ENCODE data around the gene ACBD7. TPM values are rescaled to one million over a fixed set of nuclear protein-coding genes. Genes with fewer than 3 reads are reported as not detected.

ACBD7 gene
- total RNA-seq, 3 donors from 2014 or later (not counting 1 experiment from before 2014, with no cell fraction given), result 0.48 to 1.8 TPM; not detected in 1

DNA sequence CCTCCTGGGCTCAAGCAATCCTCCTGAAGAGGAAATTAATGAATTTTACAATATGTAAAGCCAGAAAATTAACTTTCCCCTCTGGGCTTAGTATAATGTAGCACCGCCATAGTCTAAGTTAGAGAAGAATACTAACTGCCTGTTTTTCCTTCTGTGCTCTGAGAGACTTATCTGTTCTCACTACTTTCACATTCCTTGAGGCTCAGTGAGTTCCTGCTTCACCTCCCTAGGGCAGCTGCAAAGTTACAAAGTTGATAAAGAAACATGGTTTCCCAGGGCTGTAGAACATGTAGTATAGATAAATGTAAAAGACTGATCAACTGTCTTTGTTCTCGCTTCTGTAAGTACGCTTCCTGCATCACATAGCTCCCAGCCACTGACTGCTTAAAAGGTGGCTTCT lies 60.8 kb downstream of the ACBD7 start:
- Histone ChIP-seq H3K27ac (ENCODE audit: low read length) (no peak overlapping the region), H3K4me3 (ENCODE audit: low read length) (no peak overlapping the region), H3K4me1 (ENCODE audit: control insufficient read depth, insufficient read depth, low read length) (no peaks in the 10 kb centered on the region), H3K9me3 (ENCODE audit: control insufficient read depth, insufficient read depth, low read length) (no peaks in the 10 kb centered on the region), H3K27me3 (ENCODE audit: control insufficient read depth, insufficient read depth, low read length) (no peaks in the 10 kb centered on the region), H3K36me3 (ENCODE audit: control insufficient read depth, insufficient read depth, low read length) (no peaks in the 10 kb centered on the region)
- no peaks in the 10 kb centered on the region for H3K36me3 Mint-ChIP-seq
- no peaks in the 10 kb centered on the region for H3K27me3 Mint-ChIP-seq (ENCODE audit: low read depth in 2 of 2)
- TF ChIP-seq, protein P1, sequence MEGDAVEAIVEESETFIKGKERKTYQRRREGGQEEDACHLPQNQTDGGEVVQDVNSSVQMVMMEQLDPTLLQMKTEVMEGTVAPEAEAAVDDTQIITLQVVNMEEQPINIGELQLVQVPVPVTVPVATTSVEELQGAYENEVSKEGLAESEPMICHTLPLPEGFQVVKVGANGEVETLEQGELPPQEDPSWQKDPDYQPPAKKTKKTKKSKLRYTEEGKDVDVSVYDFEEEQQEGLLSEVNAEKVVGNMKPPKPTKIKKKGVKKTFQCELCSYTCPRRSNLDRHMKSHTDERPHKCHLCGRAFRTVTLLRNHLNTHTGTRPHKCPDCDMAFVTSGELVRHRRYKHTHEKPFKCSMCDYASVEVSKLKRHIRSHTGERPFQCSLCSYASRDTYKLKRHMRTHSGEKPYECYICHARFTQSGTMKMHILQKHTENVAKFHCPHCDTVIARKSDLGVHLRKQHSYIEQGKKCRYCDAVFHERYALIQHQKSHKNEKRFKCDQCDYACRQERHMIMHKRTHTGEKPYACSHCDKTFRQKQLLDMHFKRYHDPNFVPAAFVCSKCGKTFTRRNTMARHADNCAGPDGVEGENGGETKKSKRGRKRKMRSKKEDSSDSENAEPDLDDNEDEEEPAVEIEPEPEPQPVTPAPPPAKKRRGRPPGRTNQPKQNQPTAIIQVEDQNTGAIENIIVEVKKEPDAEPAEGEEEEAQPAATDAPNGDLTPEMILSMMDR (IDR thresholded peaks at IDR 0.05), result no peak
- WGBS (ENCODE audit: insufficient coverage), result 50% methylated on average over 2 of the region's 3 CpGs
- ATAC-seq (no peak), DNase-seq (no peak)
- intact Hi-C loops (cut with micrococcal nuclease), result no loop called here
- no peak overlapping the region for H3K4me3 Mint-ChIP-seq
- H3K9me3 Mint-ChIP-seq, result no peaks in the 10 kb centered on the region
- H3K27ac Mint-ChIP-seq, result no peak overlapping the region
- peaks cover 0 to 6% of the 10 kb centered on the region in 2 donors for H3K4me1 Mint-ChIP-seq

Other genes with a start within 250 kb of the ACBD7 start
- gene SUV39H2, start 209.9 kb downstream of the ACBD7 start, total RNA-seq, result 1 to 10 TPM; 3.8 to 5.4 (median 5.2) TPM
- gene DCLRE1C, start 134.7 kb downstream of the ACBD7 start, total RNA-seq, result 10 to 100 TPM; 21.7 to 31.3 (median 22.3) TPM
- not detected for gene MEIG1, start 129.4 kb downstream of the ACBD7 start, total RNA-seq
- not detected for gene OLAH, start 44.8 kb downstream of the ACBD7 start, total RNA-seq
- gene RPP38, start 8.6 kb upstream of the ACBD7 start, total RNA-seq, result 10 to 100 TPM in 1 of 3 donors, 1 to 10 TPM in 2; 7.5 to 12.7 (median 8.4) TPM
- 10 to 100 TPM; 18.9 to 34.9 (median 28.8) TPM for gene NMT2, start 79.9 kb upstream of the ACBD7 start, total RNA-seq

All from natural killer cell (primary cell).